ENCODE measurements around the gene LY6G5C.

LY6G5C gene

GRCh38 chr6:31634969-31635575, 45.8 kb downstream of the LY6G5C start:
- no peak for DNase-seq

- DNase-seq = no peak
Measured at GRCh38 chr6:31634131-31634530, 46.7 kb downstream of the LY6G5C start.

GRCh38 chr6:31633447-31633846, 47.4 kb downstream of the LY6G5C start:
- DNase-seq = no peak

- DNase-seq = no peak
Measured at GRCh38 chr6:31632279-31632946, 48.5 kb downstream of the LY6G5C start.

- DNase-seq = no peak
Measured at GRCh38 chr6:31631681-31632278, 49.1 kb downstream of the LY6G5C start.

GRCh38 chr6:31631209-31631608, 49.7 kb downstream of the LY6G5C start:
- no peak for DNase-seq

GRCh38 chr6:31630177-31630934, 50.5 kb downstream of the LY6G5C start:
- no peak for DNase-seq

GRCh38 chr6:31629014-31629413, 51.9 kb downstream of the LY6G5C start:
- no peak for DNase-seq

GRCh38 chr6:31627690-31628287, 53.1 kb downstream of the LY6G5C start:
- DNase-seq = no peak

GRCh38 chr6:31626952-31627351, 53.9 kb downstream of the LY6G5C start:
- DNase-seq = no peak
